Measurements from ENCODE around the gene IER5L. TPM values are rescaled to one million over a fixed set of nuclear protein-coding genes. Genes with fewer than 3 reads are reported as not detected.

IER5L gene
- total RNA-seq, 1 experiment from 2014 or later: 92.7 TPM

- in situ Hi-C loops (cut with HindIII; ENCODE audit: low sequenced_read_pairs): no loop called here
- DNase-seq (ENCODE audit: low spot score): no peak
Observed at GRCh38 chr9:129183495-129184218, 5.6 kb upstream of the IER5L start.

- peak; percentile 45 for DNase-seq (ENCODE audit: low spot score)
- in situ Hi-C loops (cut with HindIII; ENCODE audit: low sequenced_read_pairs): no loop called here
Observed at GRCh38 chr9:129182625-129183494, 4.8 kb upstream of the IER5L start.

GRCh38 chr9:129182122-129182521 is 4.1 kb upstream of the IER5L start:
- in situ Hi-C loops (cut with HindIII; ENCODE audit: low sequenced_read_pairs): no loop called here
- DNase-seq (ENCODE audit: low spot score): no peak

- no peak for DNase-seq (ENCODE audit: low spot score)
- in situ Hi-C loops (cut with HindIII; ENCODE audit: low sequenced_read_pairs): no loop called here
Observed at GRCh38 chr9:129181246-129181645, 3.2 kb upstream of the IER5L start.

- in situ Hi-C loops (cut with HindIII; ENCODE audit: low sequenced_read_pairs): no loop called here
- peak; percentile 57 for DNase-seq (ENCODE audit: low spot score)
Observed at GRCh38 chr9:129178568-129179382, 714 bp upstream of the IER5L start.

- DNase-seq (ENCODE audit: low spot score): no peak
- in situ Hi-C loops (cut with HindIII; ENCODE audit: low sequenced_read_pairs): no loop called here
Observed at GRCh38 chr9:129177443-129177790, 644 bp downstream of the IER5L start.

- in situ Hi-C loops (cut with HindIII; ENCODE audit: low sequenced_read_pairs): no loop called here
- no peak for DNase-seq (ENCODE audit: low spot score)
Observed at GRCh38 chr9:129176701-129177442, 1.2 kb downstream of the IER5L start.

GRCh38 chr9:129175825-129176633 is 2.0 kb downstream of the IER5L start:
- in situ Hi-C loops (cut with HindIII; ENCODE audit: low sequenced_read_pairs): no loop called here
- DNase-seq (ENCODE audit: low spot score): peak; percentile 68

- in situ Hi-C loops (cut with HindIII; ENCODE audit: low sequenced_read_pairs): no loop called here
- DNase-seq (ENCODE audit: low spot score): no peak
Observed at GRCh38 chr9:129175515-129175824, 2.6 kb downstream of the IER5L start.

GRCh38 chr9:129174724-129175514 is 3.1 kb downstream of the IER5L start:
- in situ Hi-C loops (cut with HindIII; ENCODE audit: low sequenced_read_pairs): no loop called here
- peak; percentile 48 for DNase-seq (ENCODE audit: low spot score)

- DNase-seq (ENCODE audit: low spot score): peak; percentile 86
- in situ Hi-C loops (cut with HindIII; ENCODE audit: low sequenced_read_pairs): no loop called here
Observed at GRCh38 chr9:129174102-129174723, 3.8 kb downstream of the IER5L start.

- DNase-seq (ENCODE audit: low spot score): no peak
- in situ Hi-C loops (cut with HindIII; ENCODE audit: low sequenced_read_pairs): no loop called here
Observed at GRCh38 chr9:129173296-129174101, 4.6 kb downstream of the IER5L start.

GRCh38 chr9:129172816-129173215 is 5.2 kb downstream of the IER5L start:
- in situ Hi-C loops (cut with HindIII; ENCODE audit: low sequenced_read_pairs): no loop called here

GRCh38 chr9:129171993-129172751 is 5.9 kb downstream of the IER5L start:
- in situ Hi-C loops (cut with HindIII; ENCODE audit: low sequenced_read_pairs): no loop called here
- no peak for DNase-seq (ENCODE audit: low spot score)

More at GRCh38 chr9:129172816-129173215, 5.2 kb downstream of the IER5L start:
- DNase-seq (ENCODE audit: low spot score): peak; percentile 33

- DNase-seq (ENCODE audit: low spot score): no peak
- in situ Hi-C loops (cut with HindIII; ENCODE audit: low sequenced_read_pairs): no loop called here
Observed at GRCh38 chr9:129170229-129170628, 7.8 kb downstream of the IER5L start.
